Ishikawa (cell line): ENCODE measurements around the gene FBXO47.

ENCODE experiments used
- CEBPB ChIP-seq: IDR thresholded peaks from 2 replicates; pipeline ENCODE4 v1.6.1; 2012
- CREB1 ChIP-seq: IDR thresholded peaks from 2 replicates; pipeline ENCODE4 v1.6.1; 2012; ENCODE audit warnings: low read depth
- EGR1 ChIP-seq: IDR thresholded peaks from 2 replicates; pipeline ENCODE4 v1.6.1; 2012
- EP300 ChIP-seq: IDR thresholded peaks from 2 replicates; pipeline ENCODE4 v1.6.1; 2012; ENCODE audit warnings: borderline replicate concordance
- FOXM1 ChIP-seq: IDR thresholded peaks from 2 replicates; pipeline ENCODE4 v1.6.1; 2012; ENCODE audit warnings: low read depth, borderline replicate concordance
- NFIC ChIP-seq: IDR thresholded peaks from 2 replicates; pipeline ENCODE4 v1.6.1; 2012
- RAD21 ChIP-seq: IDR thresholded peaks from 2 replicates; pipeline ENCODE4 v1.6.1; 2012; ENCODE audit warnings: low read depth
- TAF1 ChIP-seq: IDR thresholded peaks from 2 replicates; pipeline ENCODE4 v1.6.1; 2012; ENCODE audit warnings: low read depth, mild to moderate bottlenecking
- TCF12 ChIP-seq: IDR thresholded peaks from 2 replicates; pipeline ENCODE4 v1.6.1; 2012; ENCODE audit warnings: low read depth
- TEAD4 ChIP-seq: IDR thresholded peaks from 2 replicates; pipeline ENCODE4 v1.6.1; 2012
- YY1 ChIP-seq: IDR thresholded peaks from 2 replicates; pipeline ENCODE4 v1.6.1; 2012; ENCODE audit warnings: low read depth
- ZBTB7A ChIP-seq: IDR thresholded peaks from 2 replicates; pipeline ENCODE4 v1.6.1; 2012; ENCODE audit warnings: low read depth
- TF ChIP-seq, protein P1 (sequence below): IDR thresholded peaks from 2 replicates; pipeline ENCODE4 v1.6.1; 2012; ENCODE audit warnings: low read depth, mild to moderate bottlenecking
- TF ChIP-seq, protein P2 (sequence below): IDR thresholded peaks from 2 replicates; pipeline ENCODE4 v1.6.1; 2012
- TF ChIP-seq, protein P3 (sequence below): IDR thresholded peaks from 2 replicates; pipeline ENCODE4 v1.6.1; 2012

The FBXO47 gene

DNA sequence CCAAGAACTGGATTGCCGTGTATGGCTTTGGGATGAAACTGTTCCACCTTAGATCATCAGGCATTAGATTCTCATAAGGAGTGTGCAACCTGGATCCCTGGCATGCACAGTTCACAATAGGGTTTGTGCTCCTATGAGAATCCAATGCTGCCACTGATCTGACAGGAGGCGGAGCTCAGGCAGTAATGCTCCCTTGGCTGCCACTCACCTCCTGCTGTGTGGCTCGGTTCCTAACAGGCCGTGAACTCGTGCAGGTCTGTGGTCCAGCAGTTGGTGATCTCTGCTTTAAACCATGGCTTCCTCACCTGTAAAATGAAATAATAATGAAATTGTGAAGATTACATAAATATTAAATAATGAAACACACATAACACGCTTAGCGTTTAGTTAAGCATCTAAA lies 45.5 kb upstream of the FBXO47 start:
- TF ChIP-seq TEAD4 (no peak), CEBPB (no peak), ZBTB7A (no peak), CREB1 (no peak), EP300 (no peak), TAF1 (no peak), YY1 (no peak), FOXM1 (no peak), EGR1 (no peak), RAD21 (no peak), TCF12 (no peak), NFIC (no peak)
- TF ChIP-seq, protein P1, sequence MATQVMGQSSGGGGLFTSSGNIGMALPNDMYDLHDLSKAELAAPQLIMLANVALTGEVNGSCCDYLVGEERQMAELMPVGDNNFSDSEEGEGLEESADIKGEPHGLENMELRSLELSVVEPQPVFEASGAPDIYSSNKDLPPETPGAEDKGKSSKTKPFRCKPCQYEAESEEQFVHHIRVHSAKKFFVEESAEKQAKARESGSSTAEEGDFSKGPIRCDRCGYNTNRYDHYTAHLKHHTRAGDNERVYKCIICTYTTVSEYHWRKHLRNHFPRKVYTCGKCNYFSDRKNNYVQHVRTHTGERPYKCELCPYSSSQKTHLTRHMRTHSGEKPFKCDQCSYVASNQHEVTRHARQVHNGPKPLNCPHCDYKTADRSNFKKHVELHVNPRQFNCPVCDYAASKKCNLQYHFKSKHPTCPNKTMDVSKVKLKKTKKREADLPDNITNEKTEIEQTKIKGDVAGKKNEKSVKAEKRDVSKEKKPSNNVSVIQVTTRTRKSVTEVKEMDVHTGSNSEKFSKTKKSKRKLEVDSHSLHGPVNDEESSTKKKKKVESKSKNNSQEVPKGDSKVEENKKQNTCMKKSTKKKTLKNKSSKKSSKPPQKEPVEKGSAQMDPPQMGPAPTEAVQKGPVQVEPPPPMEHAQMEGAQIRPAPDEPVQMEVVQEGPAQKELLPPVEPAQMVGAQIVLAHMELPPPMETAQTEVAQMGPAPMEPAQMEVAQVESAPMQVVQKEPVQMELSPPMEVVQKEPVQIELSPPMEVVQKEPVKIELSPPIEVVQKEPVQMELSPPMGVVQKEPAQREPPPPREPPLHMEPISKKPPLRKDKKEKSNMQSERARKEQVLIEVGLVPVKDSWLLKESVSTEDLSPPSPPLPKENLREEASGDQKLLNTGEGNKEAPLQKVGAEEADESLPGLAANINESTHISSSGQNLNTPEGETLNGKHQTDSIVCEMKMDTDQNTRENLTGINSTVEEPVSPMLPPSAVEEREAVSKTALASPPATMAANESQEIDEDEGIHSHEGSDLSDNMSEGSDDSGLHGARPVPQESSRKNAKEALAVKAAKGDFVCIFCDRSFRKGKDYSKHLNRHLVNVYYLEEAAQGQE: no peak
- TF ChIP-seq, protein P2, sequence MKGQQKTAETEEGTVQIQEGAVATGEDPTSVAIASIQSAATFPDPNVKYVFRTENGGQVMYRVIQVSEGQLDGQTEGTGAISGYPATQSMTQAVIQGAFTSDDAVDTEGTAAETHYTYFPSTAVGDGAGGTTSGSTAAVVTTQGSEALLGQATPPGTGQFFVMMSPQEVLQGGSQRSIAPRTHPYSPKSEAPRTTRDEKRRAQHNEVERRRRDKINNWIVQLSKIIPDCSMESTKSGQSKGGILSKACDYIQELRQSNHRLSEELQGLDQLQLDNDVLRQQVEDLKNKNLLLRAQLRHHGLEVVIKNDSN: no peak
- TF ChIP-seq, protein P3, sequence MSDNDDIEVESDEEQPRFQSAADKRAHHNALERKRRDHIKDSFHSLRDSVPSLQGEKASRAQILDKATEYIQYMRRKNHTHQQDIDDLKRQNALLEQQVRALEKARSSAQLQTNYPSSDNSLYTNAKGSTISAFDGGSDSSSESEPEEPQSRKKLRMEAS: no peak

- no peak for TF ChIP-seq ZBTB7A
- no peak for TF ChIP-seq FOXM1
- no peak for TF ChIP-seq CEBPB
- no peak for TF ChIP-seq EP300
- no peak for TF ChIP-seq RAD21
- TF ChIP-seq, protein P2: no peak
- TF ChIP-seq CREB1: no peak
- no peak for TF ChIP-seq TCF12
- no peak for TF ChIP-seq EGR1
- TF ChIP-seq TAF1: no peak
- TF ChIP-seq, protein P3: no peak
- TF ChIP-seq TEAD4: no peak
- no peak for TF ChIP-seq NFIC
- TF ChIP-seq, protein P1: no peak
- TF ChIP-seq YY1: no peak
Observed at GRCh38 chr17:39011907-39012468, 44.8 kb upstream of the FBXO47 start.

DNA sequence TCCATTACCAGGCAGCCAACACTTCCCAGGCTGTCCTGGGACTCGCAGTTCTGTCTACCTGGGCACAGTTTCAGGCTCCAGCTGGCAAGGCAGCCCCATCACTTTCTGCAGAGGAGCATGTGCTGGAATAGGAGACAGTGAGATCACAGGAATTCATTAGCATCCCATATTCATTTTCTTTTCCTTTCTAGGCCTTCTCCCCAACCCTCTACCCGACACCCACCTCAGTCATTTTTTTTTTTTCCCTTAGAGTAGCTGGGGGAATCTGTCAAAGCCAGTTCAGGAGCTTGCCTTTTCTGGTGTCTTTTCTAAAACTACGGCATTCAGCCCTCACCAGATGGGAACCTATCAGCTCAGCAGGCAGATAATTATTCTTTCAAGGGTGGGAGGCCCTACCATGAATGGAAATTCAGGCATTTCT lies 42.4 kb upstream of the FBXO47 start:
- TF ChIP-seq ZBTB7A: no peak

GRCh38 chr17:39008633-39009032 lies 41.4 kb upstream of the FBXO47 start:
- TF ChIP-seq NFIC (no peak), CREB1 (no peak), EP300 (no peak), FOXM1 (no peak), RAD21 (no peak), CEBPB (no peak), TAF1 (no peak), ZBTB7A (no peak), TCF12 (no peak), EGR1 (no peak), TEAD4 (no peak), YY1 (no peak)
- TF ChIP-seq, protein P3: no peak
- TF ChIP-seq, protein P1: no peak
